PC-9 (cell line): ENCODE data around the gene PPP2R5B. TPM values are rescaled to one million over a fixed set of nuclear protein-coding genes. Genes with fewer than 3 reads are reported as not detected.

Experiments
- BruUV-seq: library from RNA; stranded (reverse); fragments of 400-500 nt; replicated peaks from 2 replicates; lab custom pipeline; 2021; lab: Mats Ljungman, UMichigan
- CTCF ChIA-PET: fragments of 300-600 bp; sonication (Branson Sonifier 250); formaldehyde crosslinking; loops from one replicate; lab custom pipeline; 2022; ENCODE audit warnings: antibody characterized with exemption; lab: Charles Lee
- POLR2A ChIA-PET: fragments of 300-600 bp; sonication (Branson Sonifier 250); formaldehyde crosslinking; loops from one replicate; lab custom pipeline; 2022; ENCODE audit warnings: antibody characterized with exemption; ENCODE audit not compliant: unreplicated experiment; lab: Charles Lee
- DNase-seq, 2 experiments: peaks; one replicate each; pipeline versions ENCODE4 v3.0.0 to v3.0.0-alpha.2; 2015 to 2022; ENCODE audit warnings: mixed read lengths in 1 of 2
- H2AFZ ChIP-seq: fragments of 200-600 bp; sonication (generic); 2 replicates; pipeline ENCODE4 v1.8.1; 2017; ENCODE audit warnings: antibody characterized with exemption
- H3F3A ChIP-seq: fragments of 200-600 bp; sonication (generic); 2 replicates; pipeline ENCODE4 v1.8.1; 2017; ENCODE audit warnings: antibody characterized with exemption, mild to moderate bottlenecking, low read depth; ENCODE audit not compliant: insufficient read depth
- H3K27ac ChIP-seq: fragments of 200-600 bp; sonication (generic); 2 replicates; pipeline ENCODE4 v1.6.1; 2016; ENCODE audit warnings: mixed run types
- H3K27me3 ChIP-seq: fragments of 200-600 bp; sonication (generic); 2 replicates; pipeline ENCODE4 v1.6.1; 2016; ENCODE audit warnings: low read depth, mixed run types; ENCODE audit not compliant: insufficient read depth
- H3K36me3 ChIP-seq: fragments of 200-600 bp; sonication (generic); 2 replicates; pipeline ENCODE4 v1.6.1; 2016; ENCODE audit warnings: low read depth, mixed run types
- H3K4me1 ChIP-seq: fragments of 200-600 bp; sonication (generic); replicated peaks from 2 replicates; pipeline ENCODE4 v1.6.1; 2016; ENCODE audit warnings: mixed run types; ENCODE audit not compliant: insufficient read depth
- H3K4me2 ChIP-seq: fragments of 200-600 bp; sonication (generic); 2 replicates; pipeline ENCODE4 v1.6.1; 2017; ENCODE audit warnings: mixed run types
- H3K4me3 ChIP-seq: fragments of 200-600 bp; sonication (generic); 2 replicates; pipeline ENCODE4 v1.6.1; 2016; ENCODE audit warnings: mixed run types
- H3K79me2 ChIP-seq: fragments of 200-600 bp; sonication (generic); 2 replicates; pipeline ENCODE4 v1.6.1; 2017; ENCODE audit warnings: low read depth, mixed run types
- H3K9me2 ChIP-seq: fragments of 200-600 bp; sonication (generic); 2 replicates; pipeline ENCODE4 v1.8.1; 2017; ENCODE audit warnings: mild to moderate bottlenecking; ENCODE audit not compliant: insufficient read depth
- H3K9me3 ChIP-seq: fragments of 200-600 bp; sonication (generic); 2 replicates; pipeline ENCODE4 v1.8.1; 2016; ENCODE audit warnings: low read depth; ENCODE audit not compliant: insufficient read depth
- H4K20me1 ChIP-seq: fragments of 200-600 bp; sonication (generic); 2 replicates; pipeline ENCODE4 v1.8.1; 2017; ENCODE audit not compliant: insufficient read depth
- CTCF ChIP-seq: fragments of 200-600 bp; sonication (generic); conservative IDR thresholded peaks from 2 replicates; pipeline ENCODE4 v1.6.1; 2017; ENCODE audit warnings: mixed run types, antibody characterized with exemption, mild to moderate bottlenecking, moderate library complexity
- EZH2 ChIP-seq: fragments of 200-600 bp; sonication (generic); IDR thresholded peaks from 2 replicates; pipeline ENCODE4 v1.8.0; 2017; ENCODE audit warnings: antibody characterized with exemption, low read depth
- intact Hi-C: fragments of 100-400 bp; cut with micrococcal nuclease; formaldehyde crosslinking; loops from one replicate; pipeline ENCODE4 v1.10.0; 2022; ENCODE audit not compliant: unreplicated experiment
- total RNA-seq: library from RNA; stranded (reverse); gene quantifications from 2 replicates; pipeline ENCODE4 v1.2.3, GENCODE V29; 2021

The PPP2R5B gene
- total RNA-seq, 1 experiment from 2014 or later, result 13.7 TPM

- H3K4me1 ChIP-seq, result peaks cover 24% of the 10 kb centered on the region
- H3F3A ChIP-seq, result peaks cover 29% of the 10 kb centered on the region; the same call in 1 of the 2 replicates
- H3K36me3 ChIP-seq, result no peaks in the 10 kb centered on the region
- H3K27ac ChIP-seq, result no peak overlapping the region
- intact Hi-C loops, result no loop called here
- H4K20me1 ChIP-seq, result no peaks in the 10 kb centered on the region
- no peaks in the 10 kb centered on the region for H3K9me3 ChIP-seq
- ChIA-PET POLR2A (no interaction called here), CTCF (interaction anchor here (0.5 to 1.5 kb wide), 5 partner anchors 22 to 40 kb away, joined by 3 to 13 read pairs (median 5); no protein-coding TSS in a partner anchor)
- TF ChIP-seq EZH2 (no peak), CTCF (no peak)
- H2AFZ ChIP-seq, result no peak overlapping the region
- H3K79me2 ChIP-seq, result no peaks in the 10 kb centered on the region
- H3K27me3 ChIP-seq, result no peaks in the 10 kb centered on the region
- DNase-seq, result no peak
- no peak overlapping the region for H3K4me3 ChIP-seq
- no TSS peak for BruUV-seq
- peak overlapping the region; percentile 76; the same call in 1 of the 2 replicates for H3K4me2 ChIP-seq
- no peaks in the 10 kb centered on the region for H3K9me2 ChIP-seq
Measured at GRCh38 chr11:64887234-64887756, 37.2 kb upstream of the PPP2R5B start.

GRCh38 chr11:64887757-64888405, 36.6 kb upstream of the PPP2R5B start:
- H3K4me2 ChIP-seq, result peak overlapping the region; percentile 76
- H3K27me3 ChIP-seq, result no peaks in the 10 kb centered on the region
- BruUV-seq, result no TSS peak
- intact Hi-C loops, result no loop called here
- CTCF ChIA-PET, result interaction anchor here (0.6 to 1.5 kb wide), 11 partner anchors 11 to 84 kb away, joined by 3 to 13 read pairs (median 4); partner anchors contain the start of gene MAJIN
- no peaks in the 10 kb centered on the region for H3K9me2 ChIP-seq
- POLR2A ChIA-PET, result interaction anchor here (0.7 kb wide), 1 partner anchor 39 kb away, joined by 3 read pairs; no protein-coding TSS in a partner anchor
- TF ChIP-seq EZH2 (no peak), CTCF (peak; percentile 99)
- no peak overlapping the region for H3K27ac ChIP-seq
- no peaks in the 10 kb centered on the region for H3K9me3 ChIP-seq
- no peaks in the 10 kb centered on the region for H4K20me1 ChIP-seq
- no peaks in the 10 kb centered on the region for H3K79me2 ChIP-seq
- peak overlapping the region; percentile 41; the same call in 1 of the 2 replicates for H3K4me3 ChIP-seq
- peaks cover 29% of the 10 kb centered on the region; the same call in 1 of the 2 replicates for H3F3A ChIP-seq
- peak in 1 of 2 experiments; percentile 87 for DNase-seq
- no peak overlapping the region; the same call in 1 of the 2 replicates for H2AFZ ChIP-seq
- peaks cover 24% of the 10 kb centered on the region for H3K4me1 ChIP-seq
- no peaks in the 10 kb centered on the region for H3K36me3 ChIP-seq

GRCh38 chr11:64888406-64888728, 36.1 kb upstream of the PPP2R5B start:
- H3K36me3 ChIP-seq, result no peaks in the 10 kb centered on the region
- H3K9me2 ChIP-seq, result no peaks in the 10 kb centered on the region
- peak overlapping the region; percentile 76 for H3K4me2 ChIP-seq
- ChIA-PET CTCF (interaction anchor here (0.6 to 1.5 kb wide), 10 partner anchors 12 to 84 kb away, joined by 3 to 13 read pairs (median 4); partner anchors contain the start of gene MAJIN), POLR2A (interaction anchor here (0.7 kb wide), 1 partner anchor 39 kb away, joined by 3 read pairs; no protein-coding TSS in a partner anchor)
- no peaks in the 10 kb centered on the region for H3K9me3 ChIP-seq
- H2AFZ ChIP-seq, result no peak overlapping the region
- no peak overlapping the region for H3K27ac ChIP-seq
- TF ChIP-seq CTCF (no peak), EZH2 (no peak)
- intact Hi-C loops, result no loop called here
- H3F3A ChIP-seq, result peaks cover 29% of the 10 kb centered on the region; the same call in 1 of the 2 replicates
- no peak overlapping the region; the same call in 1 of the 2 replicates for H3K4me3 ChIP-seq
- no TSS peak for BruUV-seq
- H4K20me1 ChIP-seq, result no peaks in the 10 kb centered on the region
- H3K79me2 ChIP-seq, result no peaks in the 10 kb centered on the region
- no peak for DNase-seq
- H3K4me1 ChIP-seq, result peaks cover 24% of the 10 kb centered on the region
- no peaks in the 10 kb centered on the region for H3K27me3 ChIP-seq
